HK-2 (cell line): Measurements from ENCODE around the gene KIF26B.

Source experiments
- DNase-seq: peaks from one replicate; pipeline ENCODE4 v3.0.0-alpha.2; 2018; ENCODE audit not compliant: unreplicated experiment

KIF26B gene

GRCh38 chr1:245591346-245592188, 436.8 kb downstream of the KIF26B start:
- no peak for DNase-seq

- no peak for DNase-seq
These were observed 437.3 kb downstream of the KIF26B start for GRCh38 chr1:245592189-245592460.

GRCh38 chr1:245598524-245599305, 443.9 kb downstream of the KIF26B start:
- DNase-seq, result no peak

- DNase-seq, result no peak
These were observed 444.8 kb downstream of the KIF26B start for GRCh38 chr1:245599371-245600174.

- DNase-seq, result no peak
These were observed 445.9 kb downstream of the KIF26B start for GRCh38 chr1:245600658-245601057.

GRCh38 chr1:245603311-245603865, 448.6 kb downstream of the KIF26B start:
- DNase-seq, result no peak

GRCh38 chr1:245604979-245605378, 450.2 kb downstream of the KIF26B start:
- no peak for DNase-seq

- DNase-seq, result no peak
These were observed 450.8 kb downstream of the KIF26B start for GRCh38 chr1:245605480-245606156.

GRCh38 chr1:245606157-245606725, 451.5 kb downstream of the KIF26B start:
- no peak for DNase-seq

GRCh38 chr1:245608271-245608670, 453.5 kb downstream of the KIF26B start:
- no peak for DNase-seq

- DNase-seq, result no peak
These were observed 454.8 kb downstream of the KIF26B start for GRCh38 chr1:245609354-245610150.

- DNase-seq, result no peak
These were observed 456.5 kb downstream of the KIF26B start for GRCh38 chr1:245611251-245611650.

- DNase-seq, result no peak
These were observed 459.7 kb downstream of the KIF26B start for GRCh38 chr1:245614476-245614875.

- DNase-seq, result no peak
These were observed 460.2 kb downstream of the KIF26B start for GRCh38 chr1:245615001-245615400.

- no peak for DNase-seq
These were observed 466.8 kb downstream of the KIF26B start for GRCh38 chr1:245621589-245621988.

- DNase-seq, result no peak
These were observed 467.7 kb downstream of the KIF26B start for GRCh38 chr1:245622332-245623014.

GRCh38 chr1:245641384-245641783, 486.6 kb downstream of the KIF26B start:
- DNase-seq, result no peak

- no peak for DNase-seq
These were observed 490.6 kb downstream of the KIF26B start for GRCh38 chr1:245645406-245645805.

GRCh38 chr1:245645894-245646293, 491.1 kb downstream of the KIF26B start:
- DNase-seq, result no peak
